K562 (cell line): ENCODE results near the gene ZFAND3. TPM values are rescaled to one million over a fixed set of nuclear protein-coding genes. Genes with fewer than 3 reads are reported as not detected.

Experiments used
- ATAC-seq: fragments of 200-7000 bp; cut with Tn5 transposase; 3 replicates; pipeline ENCODE4 v1.9.1; 2020; ENCODE audit warnings: moderate library complexity
- BruUV-seq: library from RNA; stranded (reverse); fragments of 400-500 nt; replicated peaks from 2 replicates; lab custom pipeline; 2021; lab: Mats Ljungman, UMichigan
- CTCF ChIA-PET: fragments of 300-600 bp; formaldehyde crosslinking; extraction: SDS; loops from one replicate; lab custom pipeline; 2021; ENCODE audit warnings: low intra/inter-chr PET ratio; lab: Yijun Ruan, JAX
- POLR2A ChIA-PET: fragments of 300-600, 350-650 bp; sonication (Branson Sonifier 250); formaldehyde crosslinking; extraction: SDS; loops from one replicate; lab custom pipeline; 2021; ENCODE audit warnings: antibody characterized with exemption, inconsistent platforms; lab: Yijun Ruan, JAX
- DNase-seq, 4 experiments: peaks; one replicate each; pipeline versions ENCODE4 v3.0.0 to v3.0.0-alpha.2; 2011 to 2018; ENCODE audit warnings: low spot score in 3 of 4, mixed read lengths in 3 of 4; ENCODE audit errors: extremely low read depth in 1 of 4
- FAIRE-seq: peaks from 2 replicates; lab custom pipeline; 2011; peaks lifted over from hg19 to GRCh38; lab: Jason Lieb, UNC
- H2AFZ ChIP-seq: 2 replicates; pipeline ENCODE4 v1.6.0; 2011; ENCODE audit warnings: low read depth, low read length, control low read depth, inconsistent platforms
- H3K27ac ChIP-seq: fragments of 200-600 bp; 3 replicates; pipeline ENCODE4 v1.8.0; 2011; ENCODE audit warnings: low read depth, mild to moderate bottlenecking, control low read depth, inconsistent platforms, low read length, moderate library complexity, mixed read lengths; ENCODE audit errors: extremely low read depth
- H3K27me3 ChIP-seq, 2 experiments: fragments of 300-600 bp in 1 of 2; 2 replicates in 1 of 2; 3 replicates in 1 of 2; pipeline versions ENCODE4 v1.6.0 to v1.8.0; 2011; ENCODE audit warnings: inconsistent platforms in 2 of 2, low read length in 2 of 2, mild to moderate bottlenecking in 1 of 2, mixed read lengths in 1 of 2, moderate library complexity in 1 of 2; ENCODE audit not compliant: control insufficient read depth in 2 of 2, insufficient read depth in 2 of 2
- H3K36me3 ChIP-seq: fragments of 300-600 bp; 3 replicates; pipeline ENCODE4 v1.8.0; 2011; ENCODE audit warnings: mild to moderate bottlenecking, low read length, inconsistent platforms; ENCODE audit not compliant: control insufficient read depth, insufficient read depth
- H3K4me1 ChIP-seq, 2 experiments: fragments of 200-600 bp in 1 of 2; replicated peaks in 1 of 2; 2 replicates in 1 of 2; 3 replicates in 1 of 2; pipeline versions ENCODE4 v1.5.1 to v1.8.0; 2011; ENCODE audit warnings: inconsistent platforms in 2 of 2, low read length in 2 of 2, mild to moderate bottlenecking in 1 of 2, mixed read lengths in 1 of 2, moderate library complexity in 1 of 2; ENCODE audit not compliant: control insufficient read depth in 2 of 2, insufficient read depth in 2 of 2
- H3K4me2 ChIP-seq: 2 replicates; pipeline ENCODE4 v1.6.1; 2011; ENCODE audit warnings: low read length, control low read depth, inconsistent platforms, mixed read lengths; ENCODE audit not compliant: insufficient read depth
- H3K4me3 ChIP-seq: fragments of 200-600 bp; sonication (generic), shearing (Covaris generic); 2 replicates; pipeline ENCODE4 v1.5.1; 2016; ENCODE audit warnings: control low read depth, inconsistent platforms
- H3K79me2 ChIP-seq: fragments of 200-600 bp; 3 replicates; pipeline ENCODE4 v1.8.0; 2011; ENCODE audit warnings: low read length, inconsistent platforms; ENCODE audit not compliant: control insufficient read depth, insufficient read depth
- H3K9ac ChIP-seq, 2 experiments: 2 replicates each; pipeline versions ENCODE4 v1.6.0 to v1.6.1; 2011; ENCODE audit warnings: low read depth in 2 of 2, low read length in 2 of 2, control low read depth in 1 of 2, inconsistent platforms in 1 of 2, mild to moderate bottlenecking in 1 of 2, mixed read lengths in 1 of 2; ENCODE audit not compliant: insufficient read depth in 1 of 2
- H3K9me1 ChIP-seq: one replicate; pipeline ENCODE4 v1.6.0; 2011; ENCODE audit warnings: inconsistent platforms, mild to moderate bottlenecking, low read length, moderate library complexity; ENCODE audit not compliant: control insufficient read depth, insufficient read depth
- H3K9me3 ChIP-seq: replicated peaks from 2 replicates; pipeline ENCODE4 v1.5.1; 2011; ENCODE audit warnings: low read depth, low read length, inconsistent platforms; ENCODE audit not compliant: control insufficient read depth, insufficient read depth
- H4K20me1 ChIP-seq: replicated peaks from 2 replicates; pipeline ENCODE4 v1.6.1; 2011; ENCODE audit warnings: low read length, inconsistent platforms, mixed read lengths; ENCODE audit not compliant: control insufficient read depth, insufficient read depth
- C11orf30 ChIP-seq: fragments of 450-650 bp; IDR thresholded peaks from 2 replicates; pipeline ENCODE4 v1.6.1; 2016; ENCODE audit warnings: low read depth, mild to moderate bottlenecking
- NR1H2 ChIP-seq: sonication (generic); formaldehyde crosslinking; IDR thresholded peaks from 2 replicates; pipeline ENCODE4 v1.4.0; 2020; ENCODE audit warnings: mild to moderate bottlenecking, missing genetic modification reagents
- ZNF316 ChIP-seq: fragments of 450-650 bp; IDR thresholded peaks from 2 replicates; pipeline ENCODE4 v1.6.1; 2016
- WGBS: fragments of 100-300 bp; shearing (Covaris generic); methylation state at CpG from one replicate; pipeline ENCODE4 v1.1.6; 2016; ENCODE audit warnings: low coverage, mixed read lengths; ENCODE audit not compliant: insufficient coverage; ENCODE audit errors: missing lambda C conversion rate; 5-methylcytosine and 5-hydroxymethylcytosine counted together
- in situ Hi-C: fragments of 300-500 bp; cut with MboI; formaldehyde crosslinking; loops from 4 replicates; pipeline ENCODE4 v1.15.0; 2018; ENCODE audit warnings: inconsistent platforms, mixed read lengths
- intact Hi-C: fragments of 100-400 bp; cut with micrococcal nuclease; formaldehyde crosslinking; loops from 2 replicates; pipeline ENCODE4 v1.14.2; 2022
- polyA plus RNA-seq, 8 experiments: library from polyadenylated mRNA; depleted of rRNA in 4 of 8; stranded (reverse) in 5 of 8; unstranded in 3 of 8; fragments of >200 nt; fragmentation: Nextera tagmentation in 2 of 8; fragmentation: Illumina TruSeq in 1 of 8; extraction: Ambion mirVana in 2 of 8; extraction: Trizol in 1 of 8; gene quantifications; 2 replicates each; pipeline versions ENCODE4 v1.2.1 to v1.2.3, GENCODE V29; 2011 to 2014; ENCODE audit warnings: inconsistent platforms in 1 of 8, missing spikeins in 1 of 8
- total RNA-seq, 7 experiments: library from RNA; depleted of rRNA in 6 of 7; stranded (reverse); fragments of >200 nt in 6 of 7; fragmentation: Illumina TruSeq in 2 of 7; extraction: Trizol in 2 of 7; gene quantifications; 2 replicates each; pipeline versions ENCODE4 v1.2.1 to v1.2.3, GENCODE V29; 2011 to 2021; ENCODE audit warnings: low replicate concordance in 1 of 7
- TF ChIP-seq, protein P1 (sequence below): sonication (generic); formaldehyde crosslinking; IDR thresholded peaks from 2 replicates; pipeline ENCODE4 v1.9.0; 2022; ENCODE audit warnings: mild to moderate bottlenecking, missing genetic modification reagents
- TF ChIP-seq, protein P2 (sequence below), 2 experiments: IDR thresholded peaks; 2 replicates each; pipeline ENCODE4 v1.6.1; 2011; ENCODE audit warnings: borderline replicate concordance in 1 of 2, control low read depth in 1 of 2, low read depth in 1 of 2, low read length in 1 of 2, mild to moderate bottlenecking in 1 of 2, mixed read lengths in 1 of 2, moderate library complexity in 1 of 2; ENCODE audit not compliant: insufficient read depth in 1 of 2, insufficient read length in 1 of 2, poor library complexity in 1 of 2, severe bottlenecking in 1 of 2; ENCODE audit errors: extremely low read depth in 1 of 2

ZFAND3 gene
- total and polyA plus RNA-seq, 9 of the 15 experiments (the other 6 are each of a cell fraction or from before 2014, with no cell fraction given) = 0.81 to 26.6 (median 11.8) TPM

DNA sequence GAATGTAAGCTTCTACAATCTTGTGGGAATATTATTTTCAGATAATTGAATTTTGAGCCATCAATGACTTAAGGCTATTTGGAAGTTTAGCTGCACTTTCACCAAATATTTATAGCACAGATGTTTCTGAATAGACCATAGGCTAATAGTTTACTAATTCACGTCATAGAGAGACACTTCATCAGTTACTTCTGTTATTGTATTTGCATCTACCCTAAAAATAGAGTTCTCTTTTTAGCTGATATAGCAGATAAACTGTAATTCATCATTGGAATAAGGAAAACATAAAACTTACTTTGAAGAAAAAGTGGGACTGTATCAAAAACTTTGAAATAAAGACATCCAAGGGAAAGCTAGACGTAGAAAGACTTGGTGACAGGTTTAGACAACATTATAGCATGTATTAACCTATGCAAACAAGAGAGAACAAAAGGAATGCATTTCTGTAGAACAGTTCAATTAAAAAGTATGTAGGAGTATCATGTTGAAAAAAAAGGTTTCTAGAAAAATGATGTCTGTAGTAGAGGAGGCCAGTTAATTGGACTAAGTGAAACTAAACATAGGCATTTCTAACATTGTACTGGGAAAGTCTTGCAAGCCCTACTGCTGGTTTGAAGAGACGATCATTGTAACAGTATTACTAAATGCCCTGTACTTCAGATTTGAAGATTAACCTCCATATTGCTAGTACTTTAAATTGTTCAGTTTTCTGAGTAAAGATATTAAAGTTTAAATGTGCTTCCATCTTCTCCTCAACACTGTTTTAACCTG lies 123.3 kb downstream of the ZFAND3 start:
- Histone ChIP-seq H2AFZ (no peak overlapping the region), H3K27me3 (no peaks in the 10 kb centered on the region), H3K79me2 (no peaks in the 10 kb centered on the region), H3K4me2 (no peak overlapping the region), H3K4me1 (no peaks in the 10 kb centered on the region; a peak in 1 of 5 replicates), H3K9me1 (no peaks in the 10 kb centered on the region), H3K4me3 (no peak overlapping the region), H4K20me1 (0 out of 2 replicates have a peak, but pooled peaks cover 12% of the 10 kb centered on the region), H3K27ac (no peak overlapping the region), H3K36me3 (no peaks in the 10 kb centered on the region), H3K9ac (no peak overlapping the region), H3K9me3 (no peaks in the 10 kb centered on the region)
- FAIRE-seq (no peak), ATAC-seq (no peak), DNase-seq (no peak)
- WGBS = 56% methylated on average over 3 of the region's 3 CpGs
- intact Hi-C loops (no loop called here), in situ Hi-C loops (no loop called here)
- ChIA-PET CTCF (interaction anchor here (0.6 kb wide), 1 partner anchor 503 kb away, joined by 3 read pairs; no protein-coding TSS in a partner anchor), POLR2A (interaction anchor here (1.5 to 1.6 kb wide), 2 partner anchors 10 to 13 kb away, joined by 3 read pairs; no protein-coding TSS in a partner anchor)
- no TSS peak for BruUV-seq
- TF ChIP-seq, protein P1, sequence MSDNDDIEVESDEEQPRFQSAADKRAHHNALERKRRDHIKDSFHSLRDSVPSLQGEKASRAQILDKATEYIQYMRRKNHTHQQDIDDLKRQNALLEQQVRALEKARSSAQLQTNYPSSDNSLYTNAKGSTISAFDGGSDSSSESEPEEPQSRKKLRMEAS (CRISPR knock-in tag) = no peak
- TF ChIP-seq NR1H2 (no peak), C11orf30 (peak; percentile 52; the same call in 1 of the 2 replicates), ZNF316 (peak; percentile 66)
- TF ChIP-seq, protein P2, sequence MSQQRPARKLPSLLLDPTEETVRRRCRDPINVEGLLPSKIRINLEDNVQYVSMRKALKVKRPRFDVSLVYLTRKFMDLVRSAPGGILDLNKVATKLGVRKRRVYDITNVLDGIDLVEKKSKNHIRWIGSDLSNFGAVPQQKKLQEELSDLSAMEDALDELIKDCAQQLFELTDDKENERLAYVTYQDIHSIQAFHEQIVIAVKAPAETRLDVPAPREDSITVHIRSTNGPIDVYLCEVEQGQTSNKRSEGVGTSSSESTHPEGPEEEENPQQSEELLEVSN (IDR thresholded peaks at IDR 0.05; ENCODE audit: borderline replicate concordance in 1 of 2, extremely low read depth in 1 of 2, insufficient read depth in 1 of 2, insufficient read length in 1 of 2, low read depth in 1 of 2, low read length in 1 of 2, poor library complexity in 1 of 2, severe bottlenecking in 1 of 2) = no peak
